SK-N-SH treated with all-trans-retinoic acid at 6 μM for 48 hours (cell line): ENCODE measurements around the gene SLC5A6.

Experiments used
- ATAC-seq: fragments of 200-7000 bp; cut with Tn5 transposase; 3 replicates; pipeline ENCODE4 v1.9.1; 2020; ENCODE audit warnings: mild to moderate bottlenecking, moderate library complexity
- ARNTL ChIP-seq: fragments of 450-650 bp; formaldehyde crosslinking; IDR thresholded peaks from 2 replicates; pipeline ENCODE4 v1.5.0; 2020; ENCODE audit warnings: low read depth, mild to moderate bottlenecking, moderate library complexity, borderline replicate concordance
- BACH2 ChIP-seq: fragments of 250-450 bp; sonication (Bioruptor Pico); IDR thresholded peaks from 2 replicates; pipeline ENCODE4 v1.9.0; 2021; ENCODE audit warnings: mild to moderate bottlenecking, borderline replicate concordance
- CSDC2 ChIP-seq: fragments of 250-450 bp; sonication (Bioruptor Pico); IDR thresholded peaks from 2 replicates; pipeline ENCODE4 v1.5.0; 2020; ENCODE audit warnings: mild to moderate bottlenecking, moderate library complexity
- ESRRG ChIP-seq: fragments of 250-450 bp; sonication (Bioruptor Pico); IDR thresholded peaks from 2 replicates; pipeline ENCODE4 v1.6.1; 2021; ENCODE audit warnings: mild to moderate bottlenecking
- GLIS3 ChIP-seq: fragments of 250-450 bp; sonication (Bioruptor Pico); IDR thresholded peaks from 2 replicates; pipeline ENCODE4 v1.5.0; 2020; ENCODE audit warnings: mild to moderate bottlenecking, moderate library complexity
- ISL1 ChIP-seq: fragments of 250-450 bp; sonication (Bioruptor Pico); IDR thresholded peaks from 2 replicates; pipeline ENCODE4 v2.1.2; 2022; ENCODE audit warnings: mild to moderate bottlenecking, moderate library complexity
- OSR1 ChIP-seq: fragments of 250-450 bp; sonication (Bioruptor Pico); IDR thresholded peaks from 2 replicates; pipeline ENCODE4 v1.8.0; 2022; ENCODE audit warnings: moderate library complexity, mild to moderate bottlenecking, inconsistent platforms
- PPARA ChIP-seq: fragments of 250-450 bp; sonication (Bioruptor Pico); IDR thresholded peaks from 2 replicates; pipeline ENCODE4 v1.5.0; 2020; ENCODE audit warnings: mild to moderate bottlenecking, borderline replicate concordance
- RARB ChIP-seq: fragments of 250-450 bp; sonication (Bioruptor Pico); IDR thresholded peaks from 2 replicates; pipeline ENCODE4 v1.8.0; 2021; ENCODE audit warnings: mild to moderate bottlenecking, moderate library complexity
- TCF4 ChIP-seq: fragments of 250-450 bp; sonication (Bioruptor Pico); IDR thresholded peaks from 2 replicates; pipeline ENCODE4 v1.8.0; 2021; ENCODE audit warnings: mild to moderate bottlenecking, moderate library complexity, borderline replicate concordance
- ZC3H10 ChIP-seq: fragments of 250-450 bp; sonication (Bioruptor Pico); IDR thresholded peaks from 2 replicates; pipeline ENCODE4 v1.5.1; 2021; ENCODE audit warnings: mild to moderate bottlenecking, moderate library complexity
- ZFP30 ChIP-seq: fragments of 450-650 bp; formaldehyde crosslinking; IDR thresholded peaks from 2 replicates; pipeline ENCODE4 v1.5.0; 2022; ENCODE audit warnings: mild to moderate bottlenecking, moderate library complexity
- ZNF8 ChIP-seq: fragments of 450-650 bp; formaldehyde crosslinking; IDR thresholded peaks from 2 replicates; pipeline ENCODE4 v1.5.0; 2020; ENCODE audit warnings: mild to moderate bottlenecking, moderate library complexity
- TF ChIP-seq, protein P1 (sequence below): fragments of 250-450 bp; sonication (Bioruptor Pico); IDR thresholded peaks from 2 replicates; pipeline ENCODE4 v1.5.0; 2020; ENCODE audit warnings: mild to moderate bottlenecking, moderate library complexity
- TF ChIP-seq, protein P2 (sequence below): fragments of 250-450 bp; sonication (Bioruptor Pico); IDR thresholded peaks from 2 replicates; pipeline ENCODE4 v1.8.0; 2021; ENCODE audit warnings: low read depth, mild to moderate bottlenecking, moderate library complexity, borderline replicate concordance
- TF ChIP-seq, protein P3 (sequence below): fragments of 250-450 bp; sonication (Bioruptor Pico); IDR thresholded peaks from 2 replicates; pipeline ENCODE4 v1.5.1; 2020; ENCODE audit warnings: low read depth, mild to moderate bottlenecking, moderate library complexity
- TF ChIP-seq, protein P4 (sequence below): fragments of 250-450 bp; sonication (Bioruptor Pico); IDR thresholded peaks from 2 replicates; pipeline ENCODE4 v1.5.1; 2021; ENCODE audit warnings: mild to moderate bottlenecking, moderate library complexity

Gene SLC5A6

DNA sequence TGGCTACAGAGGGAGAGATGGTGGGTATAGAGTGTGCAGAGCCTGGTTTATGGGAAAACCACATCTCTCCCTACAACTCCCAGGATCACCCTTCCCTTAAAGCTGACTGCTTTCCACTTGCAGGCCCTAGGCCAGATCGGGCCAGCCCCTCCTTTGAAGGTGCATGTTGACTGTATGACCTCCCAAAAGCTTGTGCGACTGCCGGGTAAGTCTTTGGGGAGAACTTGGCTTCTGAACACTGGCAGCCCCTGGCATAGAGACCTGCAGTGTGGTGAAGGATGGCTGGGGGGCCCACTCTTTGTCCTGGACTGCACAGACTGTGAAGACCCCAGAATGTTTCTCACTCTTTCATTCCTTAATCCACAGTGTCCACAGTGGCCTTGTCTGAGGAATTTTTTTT, 24.6 kb upstream of the SLC5A6 start:
- TF ChIP-seq, protein P1, sequence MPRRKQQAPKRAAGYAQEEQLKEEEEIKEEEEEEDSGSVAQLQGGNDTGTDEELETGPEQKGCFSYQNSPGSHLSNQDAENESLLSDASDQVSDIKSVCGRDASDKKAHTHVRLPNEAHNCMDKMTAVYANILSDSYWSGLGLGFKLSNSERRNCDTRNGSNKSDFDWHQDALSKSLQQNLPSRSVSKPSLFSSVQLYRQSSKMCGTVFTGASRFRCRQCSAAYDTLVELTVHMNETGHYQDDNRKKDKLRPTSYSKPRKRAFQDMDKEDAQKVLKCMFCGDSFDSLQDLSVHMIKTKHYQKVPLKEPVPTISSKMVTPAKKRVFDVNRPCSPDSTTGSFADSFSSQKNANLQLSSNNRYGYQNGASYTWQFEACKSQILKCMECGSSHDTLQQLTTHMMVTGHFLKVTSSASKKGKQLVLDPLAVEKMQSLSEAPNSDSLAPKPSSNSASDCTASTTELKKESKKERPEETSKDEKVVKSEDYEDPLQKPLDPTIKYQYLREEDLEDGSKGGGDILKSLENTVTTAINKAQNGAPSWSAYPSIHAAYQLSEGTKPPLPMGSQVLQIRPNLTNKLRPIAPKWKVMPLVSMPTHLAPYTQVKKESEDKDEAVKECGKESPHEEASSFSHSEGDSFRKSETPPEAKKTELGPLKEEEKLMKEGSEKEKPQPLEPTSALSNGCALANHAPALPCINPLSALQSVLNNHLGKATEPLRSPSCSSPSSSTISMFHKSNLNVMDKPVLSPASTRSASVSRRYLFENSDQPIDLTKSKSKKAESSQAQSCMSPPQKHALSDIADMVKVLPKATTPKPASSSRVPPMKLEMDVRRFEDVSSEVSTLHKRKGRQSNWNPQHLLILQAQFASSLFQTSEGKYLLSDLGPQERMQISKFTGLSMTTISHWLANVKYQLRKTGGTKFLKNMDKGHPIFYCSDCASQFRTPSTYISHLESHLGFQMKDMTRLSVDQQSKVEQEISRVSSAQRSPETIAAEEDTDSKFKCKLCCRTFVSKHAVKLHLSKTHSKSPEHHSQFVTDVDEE (CRISPR knock-in tag) = no peak
- TF ChIP-seq CSDC2 (CRISPR knock-in tag) = no peak
- TF ChIP-seq, protein P2, sequence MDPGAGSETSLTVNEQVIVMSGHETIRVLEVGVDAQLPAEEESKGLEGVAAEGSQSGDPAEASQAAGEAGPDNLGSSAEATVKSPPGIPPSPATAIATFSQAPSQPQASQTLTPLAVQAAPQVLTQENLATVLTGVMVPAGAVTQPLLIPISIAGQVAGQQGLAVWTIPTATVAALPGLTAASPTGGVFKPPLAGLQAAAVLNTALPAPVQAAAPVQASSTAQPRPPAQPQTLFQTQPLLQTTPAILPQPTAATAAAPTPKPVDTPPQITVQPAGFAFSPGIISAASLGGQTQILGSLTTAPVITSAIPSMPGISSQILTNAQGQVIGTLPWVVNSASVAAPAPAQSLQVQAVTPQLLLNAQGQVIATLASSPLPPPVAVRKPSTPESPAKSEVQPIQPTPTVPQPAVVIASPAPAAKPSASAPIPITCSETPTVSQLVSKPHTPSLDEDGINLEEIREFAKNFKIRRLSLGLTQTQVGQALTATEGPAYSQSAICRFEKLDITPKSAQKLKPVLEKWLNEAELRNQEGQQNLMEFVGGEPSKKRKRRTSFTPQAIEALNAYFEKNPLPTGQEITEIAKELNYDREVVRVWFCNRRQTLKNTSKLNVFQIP = no peak
- no peak for TF ChIP-seq ESRRG (CRISPR knock-in tag)
- no peak for TF ChIP-seq ZNF8 (CRISPR knock-in tag)
- no peak for ATAC-seq

DNA sequence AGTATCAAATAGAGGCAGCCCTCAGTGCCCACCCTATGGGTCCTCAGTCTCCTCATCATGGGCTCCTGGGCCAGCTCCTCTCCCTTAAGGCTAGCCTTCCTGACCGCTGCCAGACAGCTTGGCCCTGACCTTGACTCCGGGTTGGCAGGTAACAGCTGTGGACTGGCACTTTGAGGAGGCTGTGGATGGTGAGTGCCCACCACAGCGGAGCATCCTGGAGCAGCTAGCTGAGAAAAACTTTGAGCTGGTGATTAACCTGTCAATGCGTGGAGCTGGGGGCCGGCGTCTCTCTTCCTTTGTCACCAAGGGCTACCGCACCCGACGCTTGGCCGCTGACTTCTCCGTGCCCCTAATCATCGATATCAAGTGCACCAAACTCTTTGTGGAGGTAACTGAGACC, 24.1 kb upstream of the SLC5A6 start:
- ATAC-seq = no peak
- TF ChIP-seq GLIS3 (CRISPR knock-in tag) (no peak), ESRRG (CRISPR knock-in tag) (no peak), ZC3H10 (no peak), PPARA (CRISPR knock-in tag) (no peak), ARNTL (CRISPR knock-in tag) (no peak), BACH2 (CRISPR knock-in tag) (no peak), CSDC2 (CRISPR knock-in tag) (no peak), ISL1 (CRISPR knock-in tag) (no peak), ZFP30 (CRISPR knock-in tag) (no peak), RARB (CRISPR knock-in tag) (no peak), TCF4 (CRISPR knock-in tag) (no peak), OSR1 (CRISPR knock-in tag) (no peak)
- TF ChIP-seq, protein P2 = no peak
- TF ChIP-seq, protein P3, sequence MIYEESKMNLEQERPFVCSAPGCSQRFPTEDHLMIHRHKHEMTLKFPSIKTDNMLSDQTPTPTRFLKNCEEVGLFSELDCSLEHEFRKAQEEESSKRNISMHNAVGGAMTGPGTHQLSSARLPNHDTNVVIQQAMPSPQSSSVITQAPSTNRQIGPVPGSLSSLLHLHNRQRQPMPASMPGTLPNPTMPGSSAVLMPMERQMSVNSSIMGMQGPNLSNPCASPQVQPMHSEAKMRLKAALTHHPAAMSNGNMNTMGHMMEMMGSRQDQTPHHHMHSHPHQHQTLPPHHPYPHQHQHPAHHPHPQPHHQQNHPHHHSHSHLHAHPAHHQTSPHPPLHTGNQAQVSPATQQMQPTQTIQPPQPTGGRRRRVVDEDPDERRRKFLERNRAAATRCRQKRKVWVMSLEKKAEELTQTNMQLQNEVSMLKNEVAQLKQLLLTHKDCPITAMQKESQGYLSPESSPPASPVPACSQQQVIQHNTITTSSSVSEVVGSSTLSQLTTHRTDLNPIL (CRISPR knock-in tag) = no peak

DNA sequence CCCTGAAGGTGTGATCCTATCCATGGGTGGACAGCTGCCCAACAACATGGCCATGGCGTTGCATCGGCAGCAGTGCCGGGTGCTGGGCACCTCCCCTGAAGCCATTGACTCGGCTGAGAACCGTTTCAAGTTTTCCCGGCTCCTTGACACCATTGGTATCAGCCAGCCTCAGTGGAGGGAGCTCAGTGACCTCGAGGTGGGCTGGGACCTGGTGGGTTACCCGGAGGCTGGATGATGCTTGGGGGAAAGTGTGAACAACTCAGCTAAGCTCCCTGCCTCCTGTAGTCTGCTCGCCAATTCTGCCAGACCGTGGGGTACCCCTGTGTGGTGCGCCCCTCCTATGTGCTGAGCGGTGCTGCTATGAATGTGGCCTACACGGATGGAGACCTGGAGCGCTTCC, 21.3 kb upstream of the SLC5A6 start:
- ATAC-seq = no peak
- TF ChIP-seq, protein P4, sequence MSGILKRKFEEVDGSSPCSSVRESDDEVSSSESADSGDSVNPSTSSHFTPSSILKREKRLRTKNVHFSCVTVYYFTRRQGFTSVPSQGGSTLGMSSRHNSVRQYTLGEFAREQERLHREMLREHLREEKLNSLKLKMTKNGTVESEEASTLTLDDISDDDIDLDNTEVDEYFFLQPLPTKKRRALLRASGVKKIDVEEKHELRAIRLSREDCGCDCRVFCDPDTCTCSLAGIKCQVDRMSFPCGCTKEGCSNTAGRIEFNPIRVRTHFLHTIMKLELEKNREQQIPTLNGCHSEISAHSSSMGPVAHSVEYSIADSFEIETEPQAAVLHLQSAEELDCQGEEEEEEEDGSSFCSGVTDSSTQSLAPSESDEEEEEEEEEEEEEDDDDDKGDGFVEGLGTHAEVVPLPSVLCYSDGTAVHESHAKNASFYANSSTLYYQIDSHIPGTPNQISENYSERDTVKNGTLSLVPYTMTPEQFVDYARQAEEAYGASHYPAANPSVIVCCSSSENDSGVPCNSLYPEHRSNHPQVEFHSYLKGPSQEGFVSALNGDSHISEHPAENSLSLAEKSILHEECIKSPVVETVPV (CRISPR knock-in tag) = no peak
- TF ChIP-seq ZC3H10 (no peak), ISL1 (CRISPR knock-in tag) (no peak), ESRRG (CRISPR knock-in tag) (no peak), GLIS3 (CRISPR knock-in tag) (no peak), PPARA (CRISPR knock-in tag) (no peak)
- TF ChIP-seq, protein P1 (CRISPR knock-in tag) = no peak
